ENCODE data around the gene SLC7A5. TPM values are rescaled to one million over a fixed set of nuclear protein-coding genes. Genes with fewer than 3 reads are reported as not detected.

SLC7A5 gene
- total and polyA plus RNA-seq, 2 of the 13 experiments (the other 11 are each of a cell fraction or from before 2014, with no cell fraction given), result 79.6 to 155 TPM

DNA sequence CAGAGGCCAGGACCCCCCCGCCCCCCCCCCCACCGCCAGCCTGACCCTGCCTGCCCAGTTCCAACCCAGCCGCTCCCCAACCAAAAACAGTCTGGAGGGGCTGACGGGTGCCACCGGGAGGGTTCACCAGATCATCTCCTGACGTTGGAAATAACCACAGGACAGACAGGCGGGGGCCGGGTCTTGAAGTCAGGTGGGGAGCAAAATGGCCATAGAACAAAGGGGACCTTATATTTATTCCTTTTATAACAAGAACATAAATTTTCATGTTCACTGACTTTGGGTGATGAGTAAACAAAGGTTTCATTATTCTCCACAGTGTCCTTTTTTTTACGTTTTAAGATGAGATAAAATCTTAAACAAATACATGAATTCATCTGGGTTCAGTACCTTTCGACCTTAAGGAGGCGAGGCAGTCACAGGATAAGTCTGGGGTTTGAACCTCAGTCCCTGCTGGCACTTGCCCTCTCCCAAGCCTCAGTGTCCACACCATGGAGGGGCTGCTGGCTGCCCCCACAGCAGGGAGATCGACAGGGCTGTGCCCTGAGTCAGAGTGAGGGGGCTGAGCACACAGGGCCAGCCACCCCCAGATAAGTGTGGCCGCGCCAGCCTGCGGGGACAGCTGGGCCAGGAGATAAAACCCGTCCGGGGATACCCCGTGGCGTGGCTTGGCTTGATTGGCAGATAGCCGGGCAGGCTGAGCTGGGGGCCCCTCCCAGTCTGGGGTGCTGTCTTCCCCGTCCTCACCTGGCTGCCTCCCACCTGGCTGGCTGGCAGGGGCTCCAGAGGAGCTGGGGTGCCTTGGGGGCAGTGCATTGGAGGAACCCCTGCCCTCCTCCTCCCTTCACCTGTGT lies 15.0 kb downstream of the SLC7A5 start (continued):
- TF ChIP-seq CAMTA2 (CRISPR knock-in tag; IDR thresholded peaks at IDR 0.05; ENCODE audit: borderline replicate concordance) (no peak), NBN (conservative IDR thresholded peaks at IDR 0.05) (no peak), ZNF160 (CRISPR knock-in tag; IDR thresholded peaks at IDR 0.05) (no peak), BCL6 (CRISPR knock-in tag; IDR thresholded peaks at IDR 0.05) (0 out of 2 replicates have a peak, but pooled peaks have one; percentile 6), NFATC3 (CRISPR knock-in tag; IDR thresholded peaks at IDR 0.05) (no peak), CEBPG (CRISPR knock-in tag; IDR thresholded peaks at IDR 0.05) (peak; percentile 2; the same call in 1 of the 2 replicates), HDAC1 (CRISPR knock-in tag; IDR thresholded peaks at IDR 0.05) (peak; percentile 52; the same call in 1 of the 2 replicates), NR2F1 (CRISPR knock-in tag; IDR thresholded peaks at IDR 0.05) (no peak), U2AF1 (optimal IDR thresholded peaks at IDR 0.05; ENCODE audit: low read depth, low read length) (no peak), MAFG (CRISPR knock-in tag; IDR thresholded peaks at IDR 0.05) (no peak), ETV5 (CRISPR knock-in tag; IDR thresholded peaks at IDR 0.05; ENCODE audit: borderline replicate concordance) (no peak), RCOR2 (CRISPR knock-in tag; IDR thresholded peaks at IDR 0.05) (no peak), ZNF367 (CRISPR knock-in tag; IDR thresholded peaks at IDR 0.05; ENCODE audit: borderline replicate concordance) (no peak), REL (CRISPR knock-in tag; conservative IDR thresholded peaks at IDR 0.05) (no peak), ZNF224 (CRISPR knock-in tag; IDR thresholded peaks at IDR 0.05) (no peak), BRCA1 (CRISPR knock-in tag; IDR thresholded peaks at IDR 0.05) (no peak), TGIF2 (CRISPR knock-in tag; IDR thresholded peaks at IDR 0.05) (no peak), TOPORS (CRISPR knock-in tag; IDR thresholded peaks at IDR 0.05) (peak; percentile 17; the same call in 1 of the 2 replicates), PHF8 (CRISPR knock-in tag; IDR thresholded peaks at IDR 0.05) (no peak; the same call in 1 of the 2 replicates), ARHGAP35 (CRISPR knock-in tag; IDR thresholded peaks at IDR 0.05; ENCODE audit: borderline replicate concordance) (no peak), CENPT (CRISPR knock-in tag; IDR thresholded peaks at IDR 0.05; ENCODE audit: low read depth) (no peak), ZNF615 (CRISPR knock-in tag; IDR thresholded peaks at IDR 0.05; ENCODE audit: borderline replicate concordance) (no peak)
- TF ChIP-seq, protein P1, sequence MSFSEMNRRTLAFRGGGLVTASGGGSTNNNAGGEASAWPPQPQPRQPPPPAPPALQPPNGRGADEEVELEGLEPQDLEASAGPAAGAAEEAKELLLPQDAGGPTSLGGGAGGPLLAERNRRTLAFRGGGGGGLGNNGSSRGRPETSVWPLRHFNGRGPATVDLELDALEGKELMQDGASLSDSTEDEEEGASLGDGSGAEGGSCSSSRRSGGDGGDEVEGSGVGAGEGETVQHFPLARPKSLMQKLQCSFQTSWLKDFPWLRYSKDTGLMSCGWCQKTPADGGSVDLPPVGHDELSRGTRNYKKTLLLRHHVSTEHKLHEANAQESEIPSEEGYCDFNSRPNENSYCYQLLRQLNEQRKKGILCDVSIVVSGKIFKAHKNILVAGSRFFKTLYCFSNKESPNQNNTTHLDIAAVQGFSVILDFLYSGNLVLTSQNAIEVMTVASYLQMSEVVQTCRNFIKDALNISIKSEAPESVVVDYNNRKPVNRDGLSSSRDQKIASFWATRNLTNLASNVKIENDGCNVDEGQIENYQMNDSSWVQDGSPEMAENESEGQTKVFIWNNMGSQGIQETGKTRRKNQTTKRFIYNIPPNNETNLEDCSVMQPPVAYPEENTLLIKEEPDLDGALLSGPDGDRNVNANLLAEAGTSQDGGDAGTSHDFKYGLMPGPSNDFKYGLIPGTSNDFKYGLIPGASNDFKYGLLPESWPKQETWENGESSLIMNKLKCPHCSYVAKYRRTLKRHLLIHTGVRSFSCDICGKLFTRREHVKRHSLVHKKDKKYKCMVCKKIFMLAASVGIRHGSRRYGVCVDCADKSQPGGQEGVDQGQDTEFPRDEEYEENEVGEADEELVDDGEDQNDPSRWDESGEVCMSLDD (CRISPR knock-in tag; IDR thresholded peaks at IDR 0.05; ENCODE audit: borderline replicate concordance), result peak; percentile 51
- TF ChIP-seq, protein P2, sequence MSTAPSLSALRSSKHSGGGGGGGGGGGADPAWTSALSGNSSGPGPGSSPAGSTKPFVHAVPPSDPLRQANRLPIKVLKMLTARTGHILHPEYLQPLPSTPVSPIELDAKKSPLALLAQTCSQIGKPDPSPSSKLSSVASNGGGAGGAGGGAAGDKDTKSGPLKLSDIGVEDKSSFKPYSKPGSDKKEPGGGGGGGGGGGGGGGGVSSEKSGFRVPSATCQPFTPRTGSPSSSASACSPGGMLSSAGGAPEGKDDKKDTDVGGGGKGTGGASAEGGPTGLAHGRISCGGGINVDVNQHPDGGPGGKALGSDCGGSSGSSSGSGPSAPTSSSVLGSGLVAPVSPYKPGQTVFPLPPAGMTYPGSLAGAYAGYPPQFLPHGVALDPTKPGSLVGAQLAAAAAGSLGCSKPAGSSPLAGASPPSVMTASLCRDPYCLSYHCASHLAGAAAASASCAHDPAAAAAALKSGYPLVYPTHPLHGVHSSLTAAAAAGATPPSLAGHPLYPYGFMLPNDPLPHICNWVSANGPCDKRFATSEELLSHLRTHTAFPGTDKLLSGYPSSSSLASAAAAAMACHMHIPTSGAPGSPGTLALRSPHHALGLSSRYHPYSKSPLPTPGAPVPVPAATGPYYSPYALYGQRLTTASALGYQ (CRISPR knock-in tag; IDR thresholded peaks at IDR 0.05), result no peak
- TF ChIP-seq, protein P3, sequence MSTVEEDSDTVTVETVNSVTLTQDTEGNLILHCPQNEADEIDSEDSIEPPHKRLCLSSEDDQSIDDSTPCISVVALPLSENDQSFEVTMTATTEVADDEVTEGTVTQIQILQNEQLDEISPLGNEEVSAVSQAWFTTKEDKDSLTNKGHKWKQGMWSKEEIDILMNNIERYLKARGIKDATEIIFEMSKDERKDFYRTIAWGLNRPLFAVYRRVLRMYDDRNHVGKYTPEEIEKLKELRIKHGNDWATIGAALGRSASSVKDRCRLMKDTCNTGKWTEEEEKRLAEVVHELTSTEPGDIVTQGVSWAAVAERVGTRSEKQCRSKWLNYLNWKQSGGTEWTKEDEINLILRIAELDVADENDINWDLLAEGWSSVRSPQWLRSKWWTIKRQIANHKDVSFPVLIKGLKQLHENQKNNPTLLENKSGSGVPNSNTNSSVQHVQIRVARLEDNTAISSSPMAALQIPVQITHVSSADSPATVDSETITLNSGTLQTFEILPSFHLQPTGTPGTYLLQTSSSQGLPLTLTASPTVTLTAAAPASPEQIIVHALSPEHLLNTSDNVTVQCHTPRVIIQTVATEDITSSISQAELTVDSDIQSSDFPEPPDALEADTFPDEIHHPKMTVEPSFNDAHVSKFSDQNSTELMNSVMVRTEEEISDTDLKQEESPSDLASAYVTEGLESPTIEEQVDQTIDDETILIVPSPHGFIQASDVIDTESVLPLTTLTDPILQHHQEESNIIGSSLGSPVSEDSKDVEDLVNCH (CRISPR knock-in tag; IDR thresholded peaks at IDR 0.05), result no peak
